Measurements from ENCODE around the gene ZBTB44. TPM values are rescaled to one million over a fixed set of nuclear protein-coding genes. Genes with fewer than 3 reads are reported as not detected.

ZBTB44 gene
- total RNA-seq, 1 experiment from 2014 or later: 37.1 TPM

DNA sequence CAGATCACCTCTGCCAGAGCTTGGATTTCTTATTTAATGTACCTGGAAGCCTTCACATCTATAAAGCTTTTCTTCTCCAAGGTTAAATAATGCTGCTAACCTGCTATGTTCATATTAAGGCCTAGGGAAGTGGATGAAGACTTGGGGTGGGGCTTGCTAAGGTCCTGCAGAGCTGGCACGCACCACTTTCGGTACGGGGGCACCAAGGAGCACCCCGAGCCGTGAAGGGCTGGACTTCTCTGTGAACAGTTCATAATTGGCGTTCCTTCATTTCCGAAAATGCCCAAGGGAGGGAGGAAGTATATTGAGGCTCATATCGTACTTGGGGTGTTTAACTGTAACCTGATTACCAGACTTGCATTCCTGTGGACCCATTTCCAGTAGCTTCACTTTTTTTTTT lies 95.6 kb downstream of the ZBTB44 start:
- Histone ChIP-seq H3K4me3 (ENCODE audit: insufficient read depth, low read depth, low read length) (no peak overlapping the region), H3K27me3 (ENCODE audit: control insufficient read depth, insufficient read depth, low read length) (no peaks in the 10 kb centered on the region), H3K36me3 (replicated peaks; ENCODE audit: control insufficient read depth, insufficient read depth, low read length) (no peaks in the 10 kb centered on the region)
- DNase-seq: no peak

GRCh38 chr11:130218501-130219070 lies 96.1 kb downstream of the ZBTB44 start:
- no peaks in the 10 kb centered on the region for H3K36me3 ChIP-seq (replicated peaks; ENCODE audit: control insufficient read depth, insufficient read depth, low read length)
- H3K27me3 ChIP-seq (ENCODE audit: control insufficient read depth, insufficient read depth, low read length): no peaks in the 10 kb centered on the region
- no peak for DNase-seq
- no peak overlapping the region for H3K4me3 ChIP-seq (ENCODE audit: insufficient read depth, low read depth, low read length)

DNA sequence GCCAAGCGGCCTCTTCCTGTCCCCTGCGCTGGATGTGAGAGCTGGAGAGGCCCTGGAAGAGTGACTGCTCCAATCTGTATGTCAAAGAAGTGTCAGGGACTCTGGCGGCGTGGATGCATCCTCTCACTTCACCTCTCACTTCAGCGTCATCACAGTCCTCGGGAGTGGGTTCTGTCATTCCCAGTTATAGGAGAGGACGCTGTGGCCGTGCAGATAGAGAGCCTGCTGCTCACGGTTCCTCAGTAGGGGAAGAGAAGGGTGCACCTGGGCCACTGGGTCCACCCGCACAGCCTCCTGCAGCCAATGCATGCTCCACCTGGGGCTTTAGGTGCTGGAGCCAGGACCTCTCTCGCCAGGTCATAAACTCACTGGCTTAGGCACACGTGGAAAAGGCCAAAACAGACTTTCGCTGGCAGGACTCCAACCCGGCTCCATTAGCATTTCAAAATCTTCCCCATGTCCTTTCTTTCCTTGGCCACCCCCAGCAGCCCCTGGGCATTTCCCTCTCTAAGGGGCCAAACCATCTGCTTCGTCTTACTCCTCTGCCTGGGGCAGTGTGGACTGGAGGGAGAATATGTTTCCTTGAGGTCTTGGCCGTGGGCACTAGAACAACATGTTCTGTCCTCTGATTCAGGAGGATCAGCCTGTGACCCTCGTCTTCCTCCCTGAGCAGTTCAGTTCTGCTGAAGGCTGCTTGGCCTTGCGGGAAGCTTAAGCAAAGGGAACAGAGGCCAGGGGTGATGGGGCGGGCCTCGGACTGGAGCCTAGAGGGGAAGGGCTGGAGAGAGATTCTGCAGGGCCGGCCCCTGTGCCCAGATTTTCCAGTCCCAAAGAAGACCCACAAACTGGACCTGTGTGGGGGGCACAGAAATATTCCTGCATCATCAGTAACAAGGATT lies 97.3 kb downstream of the ZBTB44 start:
- H3K27me3 ChIP-seq (ENCODE audit: control insufficient read depth, insufficient read depth, low read length): no peaks in the 10 kb centered on the region
- DNase-seq: peak; percentile 64
- H3K4me3 ChIP-seq (ENCODE audit: insufficient read depth, low read depth, low read length): no peak overlapping the region
- no peaks in the 10 kb centered on the region for H3K36me3 ChIP-seq (replicated peaks; ENCODE audit: control insufficient read depth, insufficient read depth, low read length)

DNA sequence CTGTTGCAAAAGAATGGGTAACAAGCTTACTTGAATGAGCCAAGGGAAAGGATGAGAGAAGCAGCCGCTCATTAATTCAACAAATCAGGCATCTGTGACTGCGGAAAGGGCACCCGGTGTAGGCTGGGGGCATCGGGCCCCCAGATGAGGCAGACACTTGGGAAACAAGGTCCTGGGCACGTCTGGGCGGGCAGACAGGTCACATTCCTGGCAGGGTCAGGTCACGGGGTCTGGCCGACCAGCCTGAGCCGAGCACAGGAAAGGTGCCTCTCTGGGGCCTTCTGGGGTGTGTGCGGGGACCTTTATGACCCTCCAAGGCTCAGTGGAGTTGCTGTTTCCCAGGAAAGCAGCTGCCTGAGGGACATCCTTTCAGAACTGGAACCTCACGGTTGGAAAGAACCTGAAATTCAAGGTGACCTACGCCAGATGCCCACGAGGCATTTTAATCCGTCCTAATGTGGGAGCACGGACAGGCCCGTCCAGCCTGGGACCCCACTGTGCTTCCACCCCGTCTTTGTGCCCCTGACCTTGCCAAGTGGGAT lies 98.1 kb downstream of the ZBTB44 start:
- DNase-seq: peak; percentile 36

GRCh38 chr11:130216221-130216550 lies 98.5 kb downstream of the ZBTB44 start:
- H3K4me3 ChIP-seq (ENCODE audit: insufficient read depth, low read depth, low read length): no peak overlapping the region
- no peaks in the 10 kb centered on the region for H3K27me3 ChIP-seq (ENCODE audit: control insufficient read depth, insufficient read depth, low read length)
- DNase-seq: no peak
- no peaks in the 10 kb centered on the region; the same call in 1 of the 2 replicates for H3K36me3 ChIP-seq (replicated peaks; ENCODE audit: control insufficient read depth, insufficient read depth, low read length)

More for the DNA sequence above, 98.1 kb downstream of the ZBTB44 start:
- Histone ChIP-seq H3K4me3 (ENCODE audit: insufficient read depth, low read depth, low read length) (no peak overlapping the region), H3K36me3 (replicated peaks; ENCODE audit: control insufficient read depth, insufficient read depth, low read length) (no peaks in the 10 kb centered on the region), H3K27me3 (ENCODE audit: control insufficient read depth, insufficient read depth, low read length) (no peaks in the 10 kb centered on the region)

- H3K4me3 ChIP-seq (ENCODE audit: insufficient read depth, low read depth, low read length): no peak overlapping the region
- no peaks in the 10 kb centered on the region for H3K27me3 ChIP-seq (ENCODE audit: control insufficient read depth, insufficient read depth, low read length)
- DNase-seq: peak; percentile 30
- H3K36me3 ChIP-seq (replicated peaks; ENCODE audit: control insufficient read depth, insufficient read depth, low read length): no peaks in the 10 kb centered on the region; the same call in 1 of the 2 replicates
These were observed 99.0 kb downstream of the ZBTB44 start for GRCh38 chr11:130215531-130216220.

DNA sequence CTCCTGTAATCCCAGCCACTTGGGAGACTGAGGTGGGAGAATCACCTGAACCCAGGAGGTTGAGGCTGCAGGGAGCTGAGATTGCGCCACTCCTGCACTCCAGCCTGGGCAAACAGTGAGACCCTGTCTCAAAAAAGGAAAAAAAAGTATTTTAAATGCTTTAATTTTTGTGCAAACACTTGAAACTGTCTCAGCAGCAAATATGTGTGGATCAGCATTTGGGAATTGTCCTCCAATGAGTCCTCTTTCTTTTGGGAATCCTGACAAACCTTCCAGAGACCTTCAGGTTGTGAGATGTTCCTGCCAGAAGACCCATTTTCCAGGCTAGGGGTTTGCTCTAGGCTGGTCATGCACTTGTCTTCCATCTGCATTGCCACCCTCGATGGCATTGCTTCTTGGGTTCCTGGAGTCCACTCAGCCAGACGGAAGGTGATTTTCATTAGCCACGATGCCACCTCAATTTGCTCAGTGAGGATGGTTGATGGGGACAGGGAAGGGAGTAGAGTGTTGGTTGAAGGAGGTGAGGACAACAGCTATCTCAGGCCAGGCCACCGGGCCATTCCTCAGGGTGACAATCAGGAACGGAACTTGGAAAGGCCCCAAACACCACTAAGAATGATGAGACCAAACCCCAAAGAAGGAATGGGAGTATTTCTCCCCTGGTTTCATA lies 99.7 kb downstream of the ZBTB44 start:
- no peak overlapping the region for H3K4me3 ChIP-seq (ENCODE audit: insufficient read depth, low read depth, low read length)
- no peaks in the 10 kb centered on the region for H3K27me3 ChIP-seq (ENCODE audit: control insufficient read depth, insufficient read depth, low read length)
- H3K36me3 ChIP-seq (replicated peaks; ENCODE audit: control insufficient read depth, insufficient read depth, low read length): no peaks in the 10 kb centered on the region; the same call in 1 of the 2 replicates
- no peak for DNase-seq

GRCh38 chr11:130213979-130214281 lies 100.8 kb downstream of the ZBTB44 start:
- no peak overlapping the region for H3K4me3 ChIP-seq (ENCODE audit: insufficient read depth, low read depth, low read length)
- H3K36me3 ChIP-seq (replicated peaks; ENCODE audit: control insufficient read depth, insufficient read depth, low read length): no peaks in the 10 kb centered on the region; the same call in 1 of the 2 replicates
- no peaks in the 10 kb centered on the region for H3K27me3 ChIP-seq (ENCODE audit: control insufficient read depth, insufficient read depth, low read length)
- DNase-seq: no peak

DNA sequence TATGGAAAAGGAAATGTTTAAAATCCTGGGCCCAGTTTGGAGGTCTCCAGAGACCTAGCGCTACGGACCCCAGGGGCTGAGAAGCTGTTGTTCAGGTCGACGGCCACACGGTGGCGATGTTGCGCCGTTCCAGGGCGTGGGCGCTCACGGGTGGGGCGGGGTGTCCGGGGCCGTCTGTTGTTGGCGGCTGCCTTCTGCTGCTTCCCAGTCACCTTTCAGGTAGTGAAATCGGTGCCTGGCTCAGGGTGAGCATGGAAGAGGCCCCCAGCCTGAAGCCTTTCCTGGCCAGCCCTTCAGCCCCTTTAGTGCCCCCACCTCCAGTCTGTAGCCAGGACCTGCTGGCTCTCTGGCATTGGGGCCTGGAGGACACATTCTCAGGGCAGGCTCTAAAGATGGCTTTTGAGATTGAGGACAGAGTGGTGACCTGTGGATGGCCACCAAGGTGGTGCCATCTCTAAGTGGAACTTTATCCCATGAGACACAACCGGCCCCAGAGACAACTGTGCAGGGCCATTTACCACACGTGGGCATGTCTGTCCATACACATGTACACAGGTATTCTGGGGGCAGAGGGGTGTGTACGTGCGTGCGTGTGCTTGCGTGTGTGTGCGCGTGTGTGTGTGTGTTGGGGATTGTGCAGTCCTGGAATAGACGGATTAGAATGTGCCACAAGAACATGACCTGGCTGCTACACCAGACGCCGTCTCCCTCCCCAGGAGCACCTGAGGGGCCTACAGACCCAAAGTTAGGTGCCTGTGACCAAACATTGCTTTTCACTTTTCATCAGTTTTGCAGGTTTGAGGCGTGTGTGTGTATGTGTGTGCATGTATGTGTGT lies 101.4 kb downstream of the ZBTB44 start:
- Histone ChIP-seq H3K4me3 (ENCODE audit: insufficient read depth, low read depth, low read length) (no peak overlapping the region), H3K27me3 (ENCODE audit: control insufficient read depth, insufficient read depth, low read length) (no peaks in the 10 kb centered on the region), H3K36me3 (replicated peaks; ENCODE audit: control insufficient read depth, insufficient read depth, low read length) (no peaks in the 10 kb centered on the region; the same call in 1 of the 2 replicates)
- peak; percentile 98 for DNase-seq

GRCh38 chr11:130212431-130212961 lies 102.2 kb downstream of the ZBTB44 start:
- peak; percentile 59 for DNase-seq
- H3K27me3 ChIP-seq (ENCODE audit: control insufficient read depth, insufficient read depth, low read length): no peaks in the 10 kb centered on the region
- H3K4me3 ChIP-seq (ENCODE audit: insufficient read depth, low read depth, low read length): no peak overlapping the region
- no peaks in the 10 kb centered on the region; the same call in 1 of the 2 replicates for H3K36me3 ChIP-seq (replicated peaks; ENCODE audit: control insufficient read depth, insufficient read depth, low read length)

DNA sequence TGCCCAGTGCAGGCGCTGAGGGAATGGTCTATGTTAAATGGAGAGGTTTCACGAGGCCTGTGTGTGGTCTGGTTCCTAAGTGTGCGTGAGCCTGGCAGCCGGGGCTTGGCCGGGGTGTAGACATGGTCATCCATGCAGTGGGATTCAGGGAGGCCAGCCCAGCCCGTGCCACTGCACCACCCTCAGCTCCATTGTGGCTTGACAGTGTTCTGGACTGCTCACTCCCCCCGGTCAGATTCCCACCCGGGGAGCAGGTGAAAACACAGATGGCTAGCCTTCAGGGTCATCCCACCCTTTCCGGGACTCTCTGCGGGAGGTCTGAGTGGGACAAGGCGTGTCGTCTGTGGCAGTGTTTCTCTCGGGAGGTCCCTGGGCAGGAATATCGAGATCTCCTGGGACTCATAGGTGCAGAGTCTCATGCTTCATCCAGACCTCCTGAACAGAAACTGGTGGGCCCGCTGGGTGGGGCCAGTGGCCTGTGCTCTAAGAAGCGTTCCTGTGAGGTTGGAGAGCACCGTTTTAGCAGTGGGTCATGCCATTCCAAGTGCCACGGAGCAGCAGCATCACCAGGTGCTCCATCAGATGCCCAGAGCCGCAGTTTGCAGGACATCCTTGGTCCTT lies 102.8 kb downstream of the ZBTB44 start:
- peak; percentile 37 for DNase-seq
- Histone ChIP-seq H3K27me3 (ENCODE audit: control insufficient read depth, insufficient read depth, low read length) (no peaks in the 10 kb centered on the region), H3K36me3 (replicated peaks; ENCODE audit: control insufficient read depth, insufficient read depth, low read length) (no peaks in the 10 kb centered on the region; the same call in 1 of the 2 replicates), H3K4me3 (ENCODE audit: insufficient read depth, low read depth, low read length) (no peak overlapping the region)

- peak; percentile 25 for DNase-seq
- H3K27me3 ChIP-seq (ENCODE audit: control insufficient read depth, insufficient read depth, low read length): no peaks in the 10 kb centered on the region
- no peaks in the 10 kb centered on the region; the same call in 1 of the 2 replicates for H3K36me3 ChIP-seq (replicated peaks; ENCODE audit: control insufficient read depth, insufficient read depth, low read length)
- H3K4me3 ChIP-seq (ENCODE audit: insufficient read depth, low read depth, low read length): no peak overlapping the region
These were observed 103.6 kb downstream of the ZBTB44 start for GRCh38 chr11:130211144-130211543.
